HCT116 (cell line): ENCODE data around the gene GP1BB. TPM values are rescaled to one million over a fixed set of nuclear protein-coding genes. Genes with fewer than 3 reads are reported as not detected.

Experiments used
- ATAC-seq: fragments of 200-7000 bp; cut with Tn5 transposase; 2 replicates; pipeline ENCODE4 v1.9.1; 2020; ENCODE audit warnings: mild to moderate bottlenecking, moderate library complexity
- BruUV-seq: library from RNA; stranded (reverse); fragments of 400-500 nt; replicated peaks from 2 replicates; lab custom pipeline; 2021; lab: Mats Ljungman, UMichigan
- CTCF ChIA-PET: fragments of 300-600 bp; sonication (Branson Sonifier 250); formaldehyde crosslinking; loops from one replicate; lab custom pipeline; 2021; ENCODE audit warnings: antibody characterized with exemption; lab: Charles Lee
- POLR2A ChIA-PET: fragments of 300-600, 350-600 bp; sonication (Branson Sonifier 250); formaldehyde crosslinking; loops from one replicate; lab custom pipeline; 2021; ENCODE audit warnings: antibody characterized with exemption; lab: Charles Lee
- RAD21 ChIA-PET, 2 experiments: fragments of 300-600 bp; sonication (Branson Sonifier 250); formaldehyde crosslinking; loops; one replicate each; lab custom pipeline; 2023; ENCODE audit warnings: low total read pairs in 2 of 2; ENCODE audit not compliant: uncharacterized antibody in 2 of 2, unreplicated experiment in 2 of 2, low non-redundant PET in 1 of 2; lab: Charles Lee
- DNase-seq: peaks from one replicate; pipeline ENCODE4 v3.0.0-alpha.2; 2010; ENCODE audit warnings: low read depth, low spot score
- H2AFZ ChIP-seq: fragments of 200-600 bp; shearing (Covaris generic), sonication (generic); 2 replicates; pipeline ENCODE4 v1.6.1; 2017; ENCODE audit warnings: low read depth, mixed run types, mixed read lengths, antibody characterized with exemption, low read length; ENCODE audit not compliant: poor library complexity, severe bottlenecking
- H3K27ac ChIP-seq: 2 replicates; pipeline ENCODE4 v1.5.1; 2012; ENCODE audit warnings: low read depth, low read length
- H3K27me3 ChIP-seq: fragments of 200-600 bp; sonication (generic); 2 replicates; pipeline ENCODE4 v1.6.1; 2016; ENCODE audit warnings: mixed run types, low read length, mixed read lengths; ENCODE audit not compliant: insufficient read depth
- H3K36me3 ChIP-seq, 2 experiments: fragments of 200-500 bp in 1 of 2; fragments of 200-600 bp in 1 of 2; sonication (Bioruptor generic) in 1 of 2; sonication (generic) in 1 of 2; 2 replicates each; pipeline versions ENCODE4 v1.5.1 to v1.6.1; 2014 to 2016; ENCODE audit warnings: low read length in 2 of 2, inconsistent platforms in 1 of 2, mixed read lengths in 1 of 2, mixed run types in 1 of 2; ENCODE audit not compliant: insufficient read depth in 2 of 2, control insufficient read depth in 1 of 2
- H3K4me1 ChIP-seq, 2 experiments: fragments of 200-600 bp in 1 of 2; sonication (generic) in 1 of 2; 2 replicates each; pipeline versions ENCODE4 v1.5.1 to v1.6.1; 2012 to 2017; ENCODE audit warnings: low read length in 2 of 2, inconsistent platforms in 1 of 2, mild to moderate bottlenecking in 1 of 2, mixed read lengths in 1 of 2, mixed run types in 1 of 2, moderate library complexity in 1 of 2; ENCODE audit not compliant: insufficient read depth in 2 of 2, control insufficient read depth in 1 of 2
- H3K4me2 ChIP-seq: fragments of 200-600 bp; sonication (generic); 2 replicates; pipeline ENCODE4 v1.6.1; 2017; ENCODE audit warnings: mixed run types, low read length, mixed read lengths
- H3K4me3 ChIP-seq, 2 experiments: fragments of 200-600 bp in 1 of 2; sonication (generic) in 1 of 2; replicated peaks in 1 of 2; 2 replicates each; pipeline ENCODE4 v1.5.1; 2011 to 2016; ENCODE audit warnings: low read length in 2 of 2, control low read depth in 1 of 2, low read depth in 1 of 2, mild to moderate bottlenecking in 1 of 2, mixed read lengths in 1 of 2, mixed run types in 1 of 2
- H3K79me2 ChIP-seq: fragments of 200-600 bp; sonication (generic); 2 replicates; pipeline ENCODE4 v1.6.1; 2017; ENCODE audit warnings: mild to moderate bottlenecking, mixed run types, low read length, moderate library complexity, mixed read lengths; ENCODE audit not compliant: insufficient read depth
- H3K9ac ChIP-seq: fragments of 200-600 bp; sonication (generic); 2 replicates; pipeline ENCODE4 v1.6.1; 2016; ENCODE audit warnings: low read length, mixed read lengths
- H3K9me2 ChIP-seq: fragments of 200-600 bp; sonication (generic), shearing (Covaris generic); 2 replicates; pipeline ENCODE4 v1.6.1; 2017; ENCODE audit warnings: mixed run types, mild to moderate bottlenecking, moderate library complexity; ENCODE audit not compliant: insufficient read depth
- H3K9me3 ChIP-seq, 2 experiments: fragments of 200-500 bp in 1 of 2; fragments of 200-600 bp in 1 of 2; sonication (Bioruptor generic) in 1 of 2; sonication (generic) in 1 of 2; 2 replicates each; pipeline ENCODE4 v1.6.1; 2014 to 2017; ENCODE audit warnings: low read length in 2 of 2, mixed read lengths in 2 of 2, inconsistent platforms in 1 of 2, low read depth in 1 of 2, mild to moderate bottlenecking in 1 of 2, mixed run types in 1 of 2, moderate library complexity in 1 of 2; ENCODE audit not compliant: control insufficient read depth in 1 of 2, insufficient read depth in 1 of 2
- H4K20me1 ChIP-seq: fragments of 200-600 bp; sonication (generic), shearing (Covaris generic); 2 replicates; pipeline ENCODE4 v1.6.1; 2017; ENCODE audit warnings: mixed run types, mild to moderate bottlenecking, moderate library complexity; ENCODE audit not compliant: insufficient read depth
- CBX3 ChIP-seq: IDR thresholded peaks from 2 replicates; pipeline ENCODE4 v1.6.1; 2012; ENCODE audit warnings: low read depth
- CEBPB ChIP-seq: IDR thresholded peaks from 2 replicates; pipeline ENCODE4 v1.6.1; 2012; ENCODE audit warnings: low read depth
- EZH2 ChIP-seq: fragments of 200-600 bp; sonication (generic); IDR thresholded peaks from 2 replicates; pipeline ENCODE4 v1.6.1; 2017; ENCODE audit warnings: antibody characterized with exemption, mixed run types
- FOSL1 ChIP-seq: IDR thresholded peaks from 2 replicates; pipeline ENCODE4 v1.6.1; 2012; ENCODE audit warnings: low read depth
- POLR2AphosphoS5 ChIP-seq: IDR thresholded peaks from 2 replicates; pipeline ENCODE4 v1.6.1; 2011; ENCODE audit warnings: mild to moderate bottlenecking, low read depth, low read length, moderate library complexity
- RAD21 ChIP-seq: IDR thresholded peaks from 2 replicates; pipeline ENCODE4 v1.6.1; 2012; ENCODE audit warnings: low read depth, mild to moderate bottlenecking
- SIN3A ChIP-seq: IDR thresholded peaks from 2 replicates; pipeline ENCODE4 v1.6.1; 2012; ENCODE audit warnings: low read depth
- SP1 ChIP-seq: IDR thresholded peaks from 2 replicates; pipeline ENCODE4 v1.6.1; 2012; ENCODE audit warnings: low read depth
- SRF ChIP-seq: IDR thresholded peaks from 2 replicates; pipeline ENCODE4 v1.6.1; 2012; ENCODE audit warnings: low read depth
- TCF7L2 ChIP-seq: IDR thresholded peaks from 2 replicates; pipeline ENCODE4 v1.7.0; 2011; ENCODE audit warnings: borderline replicate concordance, inconsistent platforms; ENCODE audit not compliant: insufficient read depth, insufficient read length; ENCODE audit errors: extremely low read depth
- ZFX ChIP-seq: fragments of 450-650 bp; IDR thresholded peaks from 2 replicates; pipeline ENCODE4 v1.6.1; 2017
- ZNF274 ChIP-seq: fragments of 200-500 bp; sonication (Bioruptor generic); IDR thresholded peaks from 2 replicates; pipeline ENCODE4 v1.6.1; 2014; ENCODE audit warnings: mild to moderate bottlenecking, low read depth, low read length, inconsistent platforms
- intact Hi-C: fragments of 100-400 bp; cut with micrococcal nuclease; formaldehyde crosslinking; loops from 2 replicates; pipeline ENCODE4 v1.10.0; 2022
- total RNA-seq: library from RNA; stranded (reverse); gene quantifications from one replicate; pipeline ENCODE4 v1.2.1, GENCODE V29; 2021; ENCODE audit not compliant: unreplicated experiment
- TF ChIP-seq, protein P1 (sequence below): IDR thresholded peaks from 2 replicates; pipeline ENCODE4 v1.6.1; 2012
- TF ChIP-seq, protein P2 (sequence below): IDR thresholded peaks from 2 replicates; pipeline ENCODE4 v1.6.1; 2011; ENCODE audit warnings: mild to moderate bottlenecking, low read length, moderate library complexity; ENCODE audit not compliant: insufficient replicate concordance; ENCODE audit errors: extremely low read depth

The GP1BB gene
- total RNA-seq, 1 experiment from 2014 or later = 4.8 TPM

DNA sequence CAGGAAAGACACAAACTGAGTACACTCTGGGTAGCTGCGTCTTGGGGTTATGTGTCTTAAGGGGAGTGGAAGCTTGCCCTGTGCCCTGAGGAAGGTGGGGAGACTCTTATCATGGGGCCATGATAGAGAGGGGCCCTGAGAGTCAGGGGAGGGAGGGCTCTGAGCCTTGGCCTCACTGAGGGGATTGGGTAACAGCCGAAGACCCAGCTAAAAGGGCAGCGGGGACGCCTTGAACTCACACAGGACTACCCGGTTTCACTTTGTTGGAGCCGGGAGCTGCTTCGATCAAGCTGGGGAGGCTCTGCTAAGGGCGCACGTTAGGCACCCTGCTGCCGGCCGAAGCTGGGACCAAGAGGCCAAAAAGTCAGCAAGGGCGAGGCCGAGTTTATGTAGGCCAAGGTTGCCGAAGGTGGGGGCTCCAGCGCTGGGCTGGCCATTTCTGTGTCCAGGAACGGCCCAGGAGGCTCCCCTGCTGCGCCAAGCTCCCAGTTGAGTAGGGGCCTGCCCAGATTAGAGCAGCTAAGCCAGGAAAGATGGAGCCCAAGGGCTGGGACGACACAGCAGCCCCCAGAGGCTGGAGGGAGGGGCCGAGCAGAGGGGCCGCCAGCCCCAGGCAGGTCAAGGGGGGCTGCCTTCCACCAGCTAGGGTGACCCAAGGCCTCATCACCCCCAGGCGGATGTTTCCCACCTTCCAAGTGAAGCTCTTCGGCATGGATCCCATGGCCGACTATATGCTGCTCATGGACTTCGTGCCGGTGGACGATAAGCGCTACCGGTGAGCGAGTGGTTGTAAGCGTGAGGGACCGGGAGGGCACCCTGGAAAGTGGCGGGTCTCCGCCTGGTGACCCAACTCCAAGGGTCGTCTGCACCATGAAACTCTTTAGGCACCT, 39.5 kb downstream of the GP1BB start (continued):
- TF ChIP-seq ZFX (no peak), RAD21 (no peak)

DNA sequence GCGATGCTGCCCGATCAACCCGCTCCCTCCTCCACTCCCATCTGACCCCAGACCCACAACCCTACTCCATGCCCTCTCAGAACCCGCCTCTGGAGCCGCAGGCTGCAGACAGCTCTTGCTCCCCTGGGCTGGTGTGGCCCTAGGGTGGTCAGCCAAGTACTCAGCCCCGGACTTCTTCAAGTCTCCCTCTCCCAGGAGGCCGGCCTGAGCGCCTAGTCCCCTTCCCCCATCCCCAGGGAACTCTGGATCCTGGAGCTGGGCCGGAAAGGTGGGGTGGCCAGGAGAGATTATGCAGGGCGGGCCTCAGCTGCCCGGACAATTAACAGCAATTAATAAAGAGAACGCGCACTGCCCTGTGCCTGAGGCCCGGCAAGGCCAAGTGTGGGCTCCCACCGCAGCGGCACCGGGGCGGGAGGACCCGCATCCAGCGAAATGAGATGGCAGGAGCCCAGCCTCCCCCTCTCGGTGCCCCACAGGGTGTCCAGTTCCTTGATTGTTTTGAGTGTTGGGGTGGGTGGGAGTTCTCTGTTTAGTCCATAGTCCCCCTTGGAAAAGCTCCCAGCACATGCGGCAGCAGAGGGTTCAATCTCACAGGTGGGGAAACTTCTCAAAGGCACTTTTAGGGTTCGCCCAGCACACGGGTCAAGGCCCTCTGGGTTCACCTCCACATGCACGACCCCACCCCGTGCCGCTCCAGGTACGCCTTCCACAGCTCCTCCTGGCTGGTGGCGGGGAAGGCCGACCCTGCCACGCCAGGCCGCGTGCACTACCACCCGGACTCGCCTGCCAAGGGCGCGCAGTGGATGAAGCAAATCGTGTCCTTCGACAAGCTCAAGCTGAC, 40.3 kb downstream of the GP1BB start:
- H3K27me3 ChIP-seq = no peaks in the 10 kb centered on the region
- ATAC-seq = no peak
- H4K20me1 ChIP-seq = no peaks in the 10 kb centered on the region
- no peak overlapping the region; the same call in 1 of the 2 replicates for H3K27ac ChIP-seq
- H3K9ac ChIP-seq = no peak overlapping the region
- no peaks in the 10 kb centered on the region for H3K9me3 ChIP-seq
- H3K4me3 ChIP-seq = no peak overlapping the region
- CTCF ChIA-PET = no interaction called here
- peaks cover 20% of the 10 kb centered on the region for H3K79me2 ChIP-seq
- intact Hi-C loops = no loop called here
- DNase-seq = no peak
- H3K4me1 ChIP-seq = peaks cover 12 to 23% of the 10 kb centered on the region in 2 experiments
- H3K4me2 ChIP-seq = no peak overlapping the region
- no peaks in the 10 kb centered on the region for H3K36me3 ChIP-seq
- H2AFZ ChIP-seq = no peak overlapping the region
- POLR2A ChIA-PET = interaction anchor here (0.8 kb wide), 1 partner anchor 90 kb away, joined by 3 read pairs; no protein-coding TSS in a partner anchor
- no peaks in the 10 kb centered on the region for H3K9me2 ChIP-seq
- no TSS peak for BruUV-seq
- TF ChIP-seq EZH2 (no peak), SP1 (no peak), CBX3 (no peak), TCF7L2 (no peak), SIN3A (no peak), FOSL1 (no peak), POLR2AphosphoS5 (no peak), ZNF274 (no peak), CEBPB (no peak), SRF (no peak), RAD21 (no peak)
- TF ChIP-seq, protein P1, sequence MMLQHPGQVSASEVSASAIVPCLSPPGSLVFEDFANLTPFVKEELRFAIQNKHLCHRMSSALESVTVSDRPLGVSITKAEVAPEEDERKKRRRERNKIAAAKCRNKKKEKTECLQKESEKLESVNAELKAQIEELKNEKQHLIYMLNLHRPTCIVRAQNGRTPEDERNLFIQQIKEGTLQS = no peak
- TF ChIP-seq, protein P2, sequence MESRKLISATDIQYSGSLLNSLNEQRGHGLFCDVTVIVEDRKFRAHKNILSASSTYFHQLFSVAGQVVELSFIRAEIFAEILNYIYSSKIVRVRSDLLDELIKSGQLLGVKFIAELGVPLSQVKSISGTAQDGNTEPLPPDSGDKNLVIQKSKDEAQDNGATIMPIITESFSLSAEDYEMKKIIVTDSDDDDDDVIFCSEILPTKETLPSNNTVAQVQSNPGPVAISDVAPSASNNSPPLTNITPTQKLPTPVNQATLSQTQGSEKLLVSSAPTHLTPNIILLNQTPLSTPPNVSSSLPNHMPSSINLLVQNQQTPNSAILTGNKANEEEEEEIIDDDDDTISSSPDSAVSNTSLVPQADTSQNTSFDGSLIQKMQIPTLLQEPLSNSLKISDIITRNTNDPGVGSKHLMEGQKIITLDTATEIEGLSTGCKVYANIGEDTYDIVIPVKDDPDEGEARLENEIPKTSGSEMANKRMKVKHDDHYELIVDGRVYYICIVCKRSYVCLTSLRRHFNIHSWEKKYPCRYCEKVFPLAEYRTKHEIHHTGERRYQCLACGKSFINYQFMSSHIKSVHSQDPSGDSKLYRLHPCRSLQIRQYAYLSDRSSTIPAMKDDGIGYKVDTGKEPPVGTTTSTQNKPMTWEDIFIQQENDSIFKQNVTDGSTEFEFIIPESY = no peak
- TF ChIP-seq, all 23 proteins: peak for 0
- RAD21 ChIA-PET = no interaction called here
